Embryonic facial prominence (tissue), 1 donor: ENCODE data around the gene STIMATE.

ENCODE experiments used
- DNase-seq: peaks from one replicate; pipeline ENCODE4 v3.0.0-alpha.2; 2016; ENCODE audit errors: extremely low spot score

The STIMATE gene

DNA sequence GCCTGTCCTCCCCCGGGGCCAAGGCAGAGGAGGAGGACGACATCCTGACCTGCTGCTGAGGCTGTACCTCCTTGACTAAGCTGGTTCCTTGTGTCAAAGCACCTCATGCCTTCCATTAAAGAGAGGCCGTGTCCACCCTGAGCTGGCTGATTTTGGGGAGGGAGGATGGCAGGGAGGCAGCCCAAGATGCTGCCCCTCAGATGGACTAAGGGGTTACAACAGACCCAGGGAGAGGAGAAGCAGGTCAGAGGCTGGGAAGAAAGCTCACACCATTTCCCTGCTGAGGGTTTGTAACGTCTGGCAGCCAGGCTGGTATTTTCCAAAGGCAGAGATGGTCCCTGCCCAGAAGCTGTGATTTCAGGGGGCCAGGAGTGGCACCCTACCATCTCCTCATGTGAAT, 105.4 kb downstream of the STIMATE start:
- no peak for DNase-seq

DNA sequence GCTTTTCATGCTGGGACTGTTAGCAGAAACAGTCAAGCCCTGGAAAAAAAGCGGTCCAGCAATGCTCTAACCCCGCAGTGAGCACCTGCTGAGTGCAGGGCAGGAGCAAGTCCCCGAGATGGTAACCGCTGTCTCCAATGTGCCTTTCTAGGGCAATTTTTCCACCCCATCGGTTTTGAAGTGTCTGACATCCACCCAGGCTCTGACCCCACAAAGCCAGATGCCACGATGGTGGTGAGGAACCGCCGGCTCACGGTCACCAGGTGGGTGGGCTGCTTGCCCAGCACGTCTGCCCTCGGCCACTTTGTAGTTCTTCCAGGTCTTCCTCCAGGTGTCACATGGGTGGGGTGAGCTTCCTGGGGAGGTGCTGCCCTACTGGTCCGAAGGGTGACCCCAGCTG, 106.0 kb downstream of the STIMATE start:
- DNase-seq, result no peak

DNA sequence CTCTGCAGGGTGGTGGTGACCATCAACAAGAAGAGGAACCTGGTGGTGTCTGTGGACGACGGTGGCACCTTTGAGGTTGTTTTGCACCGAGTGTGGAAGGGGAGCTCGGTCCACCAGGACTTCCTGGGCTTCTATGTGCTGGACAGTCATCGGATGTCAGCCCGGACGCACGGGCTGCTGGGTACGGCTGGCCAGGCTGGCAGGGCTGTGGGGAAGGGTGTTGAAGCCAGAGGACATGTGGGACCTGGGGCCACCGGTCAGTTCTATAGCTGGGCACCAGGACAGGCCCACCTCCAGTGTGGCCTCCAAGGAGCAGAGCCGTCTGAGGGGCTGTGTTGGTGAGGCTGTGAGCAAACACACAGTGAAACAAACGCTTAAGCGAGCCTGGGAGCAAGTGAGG, 106.6 kb downstream of the STIMATE start:
- DNase-seq, result no peak

DNA sequence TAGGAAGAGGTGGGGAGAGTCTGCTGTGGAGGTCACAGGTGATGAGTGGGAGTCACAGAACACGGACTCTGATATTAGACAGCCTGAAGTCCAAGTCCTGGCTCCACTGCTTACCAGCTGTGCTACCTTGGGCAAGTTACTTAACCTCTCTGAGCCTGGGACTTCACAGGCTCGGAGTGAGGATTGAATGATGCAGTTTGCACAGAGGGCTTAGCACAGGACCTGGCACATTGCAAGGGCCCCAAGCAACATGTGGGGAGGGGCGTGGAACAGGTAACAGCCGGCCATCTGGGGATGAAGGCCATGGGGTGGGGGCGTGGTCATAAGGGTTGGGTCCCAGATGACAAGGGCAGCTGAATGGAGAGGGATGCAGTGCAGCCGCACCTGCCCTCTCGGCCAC, 107.0 kb downstream of the STIMATE start:
- no peak for DNase-seq

DNA sequence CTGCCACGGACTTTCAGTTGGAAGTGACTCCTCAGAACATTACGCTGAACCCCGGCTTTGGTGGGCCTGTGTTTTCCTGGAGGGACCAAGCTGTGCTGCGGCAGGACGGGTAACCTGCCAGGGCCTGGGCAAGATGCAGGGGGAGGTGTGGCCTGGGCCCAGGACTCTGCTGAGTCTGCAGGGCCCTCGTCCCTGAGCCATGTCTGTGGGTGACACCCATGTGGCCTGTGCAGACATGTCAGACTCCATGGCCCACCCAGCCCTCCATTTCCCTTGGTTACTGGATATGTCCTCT, 107.7 kb downstream of the STIMATE start:
- DNase-seq, result no peak

DNA sequence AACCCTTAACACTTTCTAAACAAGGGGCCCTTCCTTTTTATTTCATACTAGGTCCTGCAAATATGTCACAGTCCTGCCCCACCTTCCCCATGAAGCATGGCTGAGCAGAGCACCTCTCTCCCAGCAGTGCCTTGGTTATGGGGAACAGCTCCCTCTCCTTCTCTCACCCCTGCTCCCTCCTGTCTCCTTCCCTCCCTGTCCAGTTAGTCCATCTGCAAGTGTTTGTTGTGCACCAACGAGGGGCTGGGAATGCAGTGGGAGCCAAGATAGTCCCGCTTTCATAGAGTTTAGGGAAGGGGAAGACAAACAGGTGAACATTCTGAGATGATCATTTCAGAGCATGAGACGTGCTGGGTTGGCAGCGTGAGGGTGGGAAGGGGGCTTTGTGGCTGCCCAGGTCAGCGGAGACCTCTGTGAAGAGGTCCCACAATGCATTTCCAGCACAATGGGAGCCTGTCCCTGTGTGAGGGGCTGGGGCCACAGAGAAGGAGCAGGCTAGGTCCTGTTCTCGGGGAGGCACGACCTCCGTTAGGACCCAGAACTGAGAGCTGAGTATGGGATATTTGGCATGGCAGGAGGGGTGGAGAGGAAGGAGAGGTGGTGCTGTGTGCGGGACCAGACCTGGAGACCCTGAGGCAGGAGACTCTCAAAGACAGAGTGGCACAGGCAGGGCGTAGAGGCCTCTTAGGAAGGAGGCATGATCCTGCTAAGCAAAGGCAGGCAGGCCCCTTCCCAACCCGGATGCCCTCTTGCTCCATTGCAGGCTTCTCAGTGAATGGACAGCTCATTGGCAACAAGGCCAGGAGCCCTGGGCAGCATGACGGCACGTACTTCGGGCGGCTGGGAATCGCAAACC, 108.2 kb downstream of the STIMATE start:
- no peak for DNase-seq

DNA sequence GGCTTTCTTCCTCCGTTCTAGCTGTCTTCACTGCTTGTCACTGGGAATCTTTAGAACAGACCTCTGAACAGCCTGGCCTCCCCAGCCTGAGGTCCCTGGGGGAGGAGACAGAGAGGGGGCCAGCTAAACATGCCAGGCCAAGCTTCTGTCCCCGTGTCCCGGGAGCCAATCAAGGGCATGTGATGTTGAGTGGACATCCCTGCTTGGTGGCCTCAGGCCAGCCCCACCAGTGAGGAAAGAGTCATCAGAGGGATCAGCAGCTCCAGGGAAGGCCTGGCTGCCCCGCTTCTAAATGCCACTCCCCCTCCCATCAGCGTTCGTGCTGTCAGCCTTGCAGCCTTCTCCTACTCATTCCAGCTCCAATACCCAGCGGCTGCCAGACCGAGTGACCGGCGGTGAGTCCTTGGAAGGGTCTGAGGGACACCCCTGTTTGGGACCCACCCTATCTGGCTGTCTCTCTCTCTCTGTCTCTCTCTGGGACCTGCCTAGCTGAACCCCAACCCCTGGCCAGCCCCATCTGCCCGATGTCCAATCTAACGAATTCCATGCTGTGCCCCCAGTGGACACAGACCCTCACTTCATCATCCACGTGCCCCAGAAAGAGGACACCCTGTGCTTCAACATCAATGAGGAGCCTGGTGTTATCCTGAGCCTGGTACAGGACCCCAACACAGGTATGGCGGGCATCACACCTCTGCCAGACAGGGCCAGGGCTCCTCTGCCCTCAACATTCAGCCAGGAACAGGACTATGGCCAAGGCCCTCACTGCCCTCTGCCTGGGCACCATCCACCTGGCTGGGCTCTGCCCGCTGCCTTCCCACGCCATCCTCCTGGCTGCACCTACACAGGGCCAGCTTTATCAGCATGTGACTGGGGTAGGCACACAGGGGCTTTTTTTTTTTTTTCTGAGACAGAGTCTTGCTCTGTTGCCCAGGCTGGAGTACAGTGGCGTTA, 109.4 kb downstream of the STIMATE start:
- DNase-seq, result no peak

DNA sequence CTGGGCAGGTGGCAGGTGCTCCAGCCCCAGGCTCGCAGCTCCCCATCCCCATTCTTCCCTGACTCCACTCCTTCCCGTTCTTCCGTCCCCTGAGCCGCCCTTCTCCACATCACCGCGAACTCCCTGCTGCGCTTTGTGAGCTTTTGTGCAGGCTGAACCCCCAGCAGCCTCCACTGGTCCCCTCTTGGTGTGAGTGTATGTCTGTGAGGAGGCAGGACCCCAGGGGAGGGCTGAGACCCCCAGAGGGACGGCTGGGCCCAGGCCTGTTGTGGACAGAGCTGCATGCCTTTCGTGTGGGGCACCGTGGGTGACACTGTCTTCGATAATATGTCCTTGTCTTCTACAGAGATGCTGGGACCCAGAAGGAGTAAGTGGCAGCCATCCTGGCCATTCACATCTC, 110.1 kb downstream of the STIMATE start:
- DNase-seq, result no peak
